PC-9 (cell line): ENCODE data around the gene ZNF646. TPM values are rescaled to one million over a fixed set of nuclear protein-coding genes. Genes with fewer than 3 reads are reported as not detected.

Source experiments
- BruUV-seq: library from RNA; stranded (reverse); fragments of 400-500 nt; replicated peaks from 2 replicates; lab custom pipeline; 2021; lab: Mats Ljungman, UMichigan
- CTCF ChIA-PET: fragments of 300-600 bp; sonication (Branson Sonifier 250); formaldehyde crosslinking; loops from one replicate; lab custom pipeline; 2022; ENCODE audit warnings: antibody characterized with exemption; lab: Charles Lee
- POLR2A ChIA-PET: fragments of 300-600 bp; sonication (Branson Sonifier 250); formaldehyde crosslinking; loops from one replicate; lab custom pipeline; 2022; ENCODE audit warnings: antibody characterized with exemption; ENCODE audit not compliant: unreplicated experiment; lab: Charles Lee
- DNase-seq, 2 experiments: peaks; one replicate each; pipeline versions ENCODE4 v3.0.0 to v3.0.0-alpha.2; 2015 to 2022; ENCODE audit warnings: mixed read lengths in 1 of 2
- H2AFZ ChIP-seq: fragments of 200-600 bp; sonication (generic); 2 replicates; pipeline ENCODE4 v1.8.1; 2017; ENCODE audit warnings: antibody characterized with exemption
- H3F3A ChIP-seq: fragments of 200-600 bp; sonication (generic); 2 replicates; pipeline ENCODE4 v1.8.1; 2017; ENCODE audit warnings: antibody characterized with exemption, mild to moderate bottlenecking, low read depth; ENCODE audit not compliant: insufficient read depth
- H3K27ac ChIP-seq: fragments of 200-600 bp; sonication (generic); 2 replicates; pipeline ENCODE4 v1.6.1; 2016; ENCODE audit warnings: mixed run types
- H3K27me3 ChIP-seq: fragments of 200-600 bp; sonication (generic); 2 replicates; pipeline ENCODE4 v1.6.1; 2016; ENCODE audit warnings: low read depth, mixed run types; ENCODE audit not compliant: insufficient read depth
- H3K36me3 ChIP-seq: fragments of 200-600 bp; sonication (generic); 2 replicates; pipeline ENCODE4 v1.6.1; 2016; ENCODE audit warnings: low read depth, mixed run types
- H3K4me1 ChIP-seq: fragments of 200-600 bp; sonication (generic); replicated peaks from 2 replicates; pipeline ENCODE4 v1.6.1; 2016; ENCODE audit warnings: mixed run types; ENCODE audit not compliant: insufficient read depth
- H3K4me2 ChIP-seq: fragments of 200-600 bp; sonication (generic); 2 replicates; pipeline ENCODE4 v1.6.1; 2017; ENCODE audit warnings: mixed run types
- H3K4me3 ChIP-seq: fragments of 200-600 bp; sonication (generic); 2 replicates; pipeline ENCODE4 v1.6.1; 2016; ENCODE audit warnings: mixed run types
- H3K79me2 ChIP-seq: fragments of 200-600 bp; sonication (generic); 2 replicates; pipeline ENCODE4 v1.6.1; 2017; ENCODE audit warnings: low read depth, mixed run types
- H3K9me2 ChIP-seq: fragments of 200-600 bp; sonication (generic); 2 replicates; pipeline ENCODE4 v1.8.1; 2017; ENCODE audit warnings: mild to moderate bottlenecking; ENCODE audit not compliant: insufficient read depth
- H3K9me3 ChIP-seq: fragments of 200-600 bp; sonication (generic); 2 replicates; pipeline ENCODE4 v1.8.1; 2016; ENCODE audit warnings: low read depth; ENCODE audit not compliant: insufficient read depth
- H4K20me1 ChIP-seq: fragments of 200-600 bp; sonication (generic); 2 replicates; pipeline ENCODE4 v1.8.1; 2017; ENCODE audit not compliant: insufficient read depth
- EZH2 ChIP-seq: fragments of 200-600 bp; sonication (generic); IDR thresholded peaks from 2 replicates; pipeline ENCODE4 v1.8.0; 2017; ENCODE audit warnings: antibody characterized with exemption, low read depth
- intact Hi-C: fragments of 100-400 bp; cut with micrococcal nuclease; formaldehyde crosslinking; loops from one replicate; pipeline ENCODE4 v1.10.0; 2022; ENCODE audit not compliant: unreplicated experiment
- total RNA-seq: library from RNA; stranded (reverse); gene quantifications from 2 replicates; pipeline ENCODE4 v1.2.3, GENCODE V29; 2021
- TF ChIP-seq, protein P1 (sequence below): fragments of 200-600 bp; sonication (generic); conservative IDR thresholded peaks from 2 replicates; pipeline ENCODE4 v1.6.1; 2017; ENCODE audit warnings: mixed run types, antibody characterized with exemption, mild to moderate bottlenecking, moderate library complexity

Gene ZNF646
- total RNA-seq, 1 experiment from 2014 or later = 25.4 TPM

GRCh38 chr16:31087971-31088370 lies 13.7 kb downstream of the ZNF646 start:
- intact Hi-C loops = no loop called here
- H3K4me2 ChIP-seq = no peak overlapping the region
- H4K20me1 ChIP-seq = no peaks in the 10 kb centered on the region
- no peak overlapping the region for H3K4me3 ChIP-seq
- H3K36me3 ChIP-seq = no peaks in the 10 kb centered on the region
- H3K79me2 ChIP-seq = no peaks in the 10 kb centered on the region
- no peak for DNase-seq
- no peak overlapping the region for H2AFZ ChIP-seq
- no peaks in the 10 kb centered on the region for H3F3A ChIP-seq
- CTCF ChIA-PET = no interaction called here
- H3K9me3 ChIP-seq = no peaks in the 10 kb centered on the region
- H3K4me1 ChIP-seq = no peaks in the 10 kb centered on the region
- H3K27me3 ChIP-seq = no peaks in the 10 kb centered on the region
- H3K27ac ChIP-seq = no peak overlapping the region
- TF ChIP-seq EZH2 = no peak
- TF ChIP-seq, protein P1, sequence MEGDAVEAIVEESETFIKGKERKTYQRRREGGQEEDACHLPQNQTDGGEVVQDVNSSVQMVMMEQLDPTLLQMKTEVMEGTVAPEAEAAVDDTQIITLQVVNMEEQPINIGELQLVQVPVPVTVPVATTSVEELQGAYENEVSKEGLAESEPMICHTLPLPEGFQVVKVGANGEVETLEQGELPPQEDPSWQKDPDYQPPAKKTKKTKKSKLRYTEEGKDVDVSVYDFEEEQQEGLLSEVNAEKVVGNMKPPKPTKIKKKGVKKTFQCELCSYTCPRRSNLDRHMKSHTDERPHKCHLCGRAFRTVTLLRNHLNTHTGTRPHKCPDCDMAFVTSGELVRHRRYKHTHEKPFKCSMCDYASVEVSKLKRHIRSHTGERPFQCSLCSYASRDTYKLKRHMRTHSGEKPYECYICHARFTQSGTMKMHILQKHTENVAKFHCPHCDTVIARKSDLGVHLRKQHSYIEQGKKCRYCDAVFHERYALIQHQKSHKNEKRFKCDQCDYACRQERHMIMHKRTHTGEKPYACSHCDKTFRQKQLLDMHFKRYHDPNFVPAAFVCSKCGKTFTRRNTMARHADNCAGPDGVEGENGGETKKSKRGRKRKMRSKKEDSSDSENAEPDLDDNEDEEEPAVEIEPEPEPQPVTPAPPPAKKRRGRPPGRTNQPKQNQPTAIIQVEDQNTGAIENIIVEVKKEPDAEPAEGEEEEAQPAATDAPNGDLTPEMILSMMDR = no peak
- H3K9me2 ChIP-seq = no peaks in the 10 kb centered on the region
- POLR2A ChIA-PET = interaction anchor here (0.6 kb wide), 1 partner anchor 34 kb away, joined by 5 read pairs; no protein-coding TSS in a partner anchor
- no TSS peak for BruUV-seq

DNA sequence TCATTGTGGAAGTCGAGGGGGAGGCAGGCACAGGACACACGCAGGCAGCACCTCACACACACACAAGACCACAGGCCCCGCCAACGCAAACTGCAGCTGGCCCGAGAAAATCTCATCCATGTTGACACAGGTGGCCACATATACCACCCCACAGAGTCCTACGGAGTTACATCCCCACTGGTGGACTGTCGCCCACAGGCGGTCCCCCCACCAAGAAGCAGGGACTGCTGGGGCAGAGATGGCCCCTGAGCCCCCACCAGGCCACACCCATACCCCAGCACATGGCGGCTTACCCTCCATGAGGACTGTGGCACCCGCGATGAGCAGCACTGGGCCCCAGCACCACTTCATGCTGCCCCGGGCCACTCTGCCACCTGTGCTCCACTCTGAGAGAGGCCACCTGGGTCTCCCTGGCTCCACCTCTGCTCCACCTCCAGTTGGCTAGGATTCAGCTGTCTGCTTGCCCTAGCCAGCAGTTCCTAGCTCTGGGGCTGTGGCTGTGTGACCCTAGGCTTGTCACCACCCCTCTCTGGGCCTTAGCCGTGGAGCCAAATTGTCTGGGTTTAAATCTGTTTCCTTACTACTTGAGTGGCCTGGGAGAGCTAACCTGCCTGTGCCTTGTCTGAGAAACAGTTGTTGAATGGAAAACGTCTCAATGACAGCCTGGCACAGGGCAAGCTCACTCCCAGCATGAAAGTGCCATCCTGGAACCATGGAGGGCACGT lies 14.4 kb downstream of the ZNF646 start, which contains the start of gene PRSS53:
PRSS53 (minus strand) TSS at position 485 of the 725 bp plus-strand sequence; CDS start at position 351, 134 bp downstream.
- Histone ChIP-seq H3K27ac (no peak within 1 kb of the TSS), H3K36me3 (no peaks in the 10 kb centered on the region), H3K9me2 (no peaks in the 10 kb centered on the region), H3K79me2 (peaks cover 4% of the 10 kb centered on the region; the same call in 1 of the 2 replicates), H4K20me1 (no peaks in the 10 kb centered on the region), H3K4me3 (no peak within 1 kb of the TSS), H3K9me3 (no peaks in the 10 kb centered on the region), H3K4me1 (0 out of 2 replicates have a peak, but pooled peaks cover 3% of the 10 kb centered on the region), H3K27me3 (no peaks in the 10 kb centered on the region), H3K4me2 (no peak within 1 kb of the TSS), H3F3A (no peaks in the 10 kb centered on the region), H2AFZ (no peak within 1 kb of the TSS)
- DNase-seq = no peak
- intact Hi-C loops = no loop called here
- CTCF ChIA-PET = no interaction called here
- TF ChIP-seq, protein P1 = no peak
- TF ChIP-seq EZH2 = no peak
- no TSS peak for BruUV-seq
- POLR2A ChIA-PET = no interaction called here

DNA sequence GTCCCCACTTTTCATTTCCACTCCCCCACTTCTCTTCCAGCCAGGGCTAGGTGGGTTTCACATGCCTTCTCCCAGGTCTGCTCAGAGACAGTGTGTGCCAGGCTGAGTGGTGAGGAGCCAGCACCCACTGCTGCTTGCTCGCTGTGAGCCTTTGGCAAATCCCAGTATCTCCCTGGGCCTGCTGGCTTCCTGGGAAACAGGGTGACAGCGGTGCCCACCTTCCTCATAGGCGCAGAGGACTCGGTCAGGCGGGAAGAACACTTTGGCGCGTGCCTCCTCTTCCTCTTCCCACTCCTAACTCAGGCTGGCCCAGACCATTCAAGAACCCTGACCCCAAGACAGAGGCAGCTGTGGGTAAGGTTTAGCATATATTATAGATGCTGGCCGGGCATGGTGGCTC lies 15.0 kb downstream of the ZNF646 start:
- Histone ChIP-seq H3K9me2 (no peaks in the 10 kb centered on the region), H3K4me2 (no peak overlapping the region), H3K9me3 (no peaks in the 10 kb centered on the region), H4K20me1 (no peaks in the 10 kb centered on the region), H3K27me3 (no peaks in the 10 kb centered on the region), H3K4me1 (0 out of 2 replicates have a peak, but pooled peaks cover 3% of the 10 kb centered on the region), H3F3A (peaks cover 5% of the 10 kb centered on the region), H3K79me2 (peaks cover 4% of the 10 kb centered on the region; the same call in 1 of the 2 replicates), H2AFZ (no peak overlapping the region), H3K27ac (no peak overlapping the region), H3K36me3 (no peaks in the 10 kb centered on the region), H3K4me3 (no peak overlapping the region)
- TF ChIP-seq EZH2 = no peak
- TF ChIP-seq, protein P1 = no peak
- intact Hi-C loops = no loop called here
- no TSS peak for BruUV-seq
- ChIA-PET POLR2A (no interaction called here), CTCF (no interaction called here)
- no peak for DNase-seq
